ENCODE data around the gene KAZALD1.

The KAZALD1 gene

DNA sequence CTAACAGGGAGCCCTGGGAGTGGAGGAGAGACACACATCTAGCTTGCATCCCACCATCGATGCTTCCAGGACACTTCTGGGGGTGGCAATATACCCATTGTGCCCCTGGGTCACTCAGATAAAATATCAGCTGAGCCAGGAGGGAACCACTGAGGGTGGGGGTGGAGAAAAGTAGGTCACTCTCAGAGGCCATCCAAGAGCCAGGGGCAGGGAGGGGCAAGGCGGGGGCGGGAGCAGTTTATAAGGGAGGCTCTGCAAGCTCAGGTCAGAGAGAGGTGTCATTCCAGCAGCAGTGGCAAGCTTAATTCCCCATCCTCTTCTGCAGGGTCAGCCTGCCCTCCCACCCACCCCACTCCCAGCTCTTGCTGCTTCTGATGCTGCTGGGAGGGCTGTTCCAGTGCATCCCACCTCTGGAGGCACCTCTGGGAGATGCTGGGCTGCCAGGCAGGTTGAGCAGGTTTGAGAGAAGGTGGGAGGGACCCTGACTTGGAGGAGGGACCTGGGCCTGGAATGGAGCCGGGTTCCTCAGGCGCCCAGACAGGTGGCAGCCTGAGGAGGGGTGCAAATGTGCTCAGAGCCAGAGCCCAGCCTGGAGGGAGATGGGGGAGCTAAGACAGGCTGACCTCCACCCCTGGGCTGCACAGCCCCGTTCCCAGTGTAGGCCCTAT lies 49.2 kb downstream of the KAZALD1 start:
- no peaks in the 10 kb centered on the region for H3K36me3 ChIP-seq
- intact Hi-C loops (cut with DNase I; ENCODE audit: low total_unique reads) = no loop called here
- no peak overlapping the region for H3K4me3 ChIP-seq
- DNase-seq = no peak
- no peaks in the 10 kb centered on the region for H3K4me1 ChIP-seq
- no peak overlapping the region for H3K27ac ChIP-seq
- no peaks in the 10 kb centered on the region for H3K9me3 ChIP-seq
- TF ChIP-seq, protein P1, sequence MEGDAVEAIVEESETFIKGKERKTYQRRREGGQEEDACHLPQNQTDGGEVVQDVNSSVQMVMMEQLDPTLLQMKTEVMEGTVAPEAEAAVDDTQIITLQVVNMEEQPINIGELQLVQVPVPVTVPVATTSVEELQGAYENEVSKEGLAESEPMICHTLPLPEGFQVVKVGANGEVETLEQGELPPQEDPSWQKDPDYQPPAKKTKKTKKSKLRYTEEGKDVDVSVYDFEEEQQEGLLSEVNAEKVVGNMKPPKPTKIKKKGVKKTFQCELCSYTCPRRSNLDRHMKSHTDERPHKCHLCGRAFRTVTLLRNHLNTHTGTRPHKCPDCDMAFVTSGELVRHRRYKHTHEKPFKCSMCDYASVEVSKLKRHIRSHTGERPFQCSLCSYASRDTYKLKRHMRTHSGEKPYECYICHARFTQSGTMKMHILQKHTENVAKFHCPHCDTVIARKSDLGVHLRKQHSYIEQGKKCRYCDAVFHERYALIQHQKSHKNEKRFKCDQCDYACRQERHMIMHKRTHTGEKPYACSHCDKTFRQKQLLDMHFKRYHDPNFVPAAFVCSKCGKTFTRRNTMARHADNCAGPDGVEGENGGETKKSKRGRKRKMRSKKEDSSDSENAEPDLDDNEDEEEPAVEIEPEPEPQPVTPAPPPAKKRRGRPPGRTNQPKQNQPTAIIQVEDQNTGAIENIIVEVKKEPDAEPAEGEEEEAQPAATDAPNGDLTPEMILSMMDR (IDR thresholded peaks at IDR 0.05) = no peak
- H3K27me3 ChIP-seq = peaks cover 0 to 72% of the 10 kb centered on the region in 2 donors

GRCh38 chr10:101111547-101111946 lies 49.8 kb downstream of the KAZALD1 start:
- peaks cover 0 to 77% of the 10 kb centered on the region in 2 donors for H3K27me3 ChIP-seq
- DNase-seq = no peak

GRCh38 chr10:101112799-101113594 lies 51.2 kb downstream of the KAZALD1 start:
- Histone ChIP-seq H3K4me3 (no peak overlapping the region), H3K36me3 (no peaks in the 10 kb centered on the region), H3K27me3 (peaks cover 0 to 77% of the 10 kb centered on the region in 2 donors), H3K27ac (no peak overlapping the region), H3K4me1 (no peaks in the 10 kb centered on the region), H3K9me3 (no peaks in the 10 kb centered on the region)
- TF ChIP-seq, protein P1 (IDR thresholded peaks at IDR 0.05) = no peak
- DNase-seq = no peak
- intact Hi-C loops (cut with DNase I; ENCODE audit: low total_unique reads) = no loop called here

More at GRCh38 chr10:101111547-101111946, 49.8 kb downstream of the KAZALD1 start:
- Histone ChIP-seq H3K27ac (no peak overlapping the region), H3K4me1 (no peaks in the 10 kb centered on the region), H3K36me3 (no peaks in the 10 kb centered on the region), H3K4me3 (no peak overlapping the region), H3K9me3 (no peaks in the 10 kb centered on the region)
- TF ChIP-seq, protein P1 (IDR thresholded peaks at IDR 0.05) = no peak
- intact Hi-C loops (cut with DNase I; ENCODE audit: low total_unique reads) = no loop called here

GRCh38 chr10:101113890-101114403 lies 52.2 kb downstream of the KAZALD1 start:
- peaks cover 0 to 72% of the 10 kb centered on the region in 2 donors for H3K27me3 ChIP-seq
- H3K9me3 ChIP-seq = no peaks in the 10 kb centered on the region
- TF ChIP-seq, protein P1 (IDR thresholded peaks at IDR 0.05) = no peak
- no peak overlapping the region for H3K4me3 ChIP-seq
- intact Hi-C loops (cut with DNase I; ENCODE audit: low total_unique reads) = no loop called here
- no peak for DNase-seq
- H3K36me3 ChIP-seq = no peaks in the 10 kb centered on the region
- no peaks in the 10 kb centered on the region for H3K4me1 ChIP-seq
- H3K27ac ChIP-seq = no peak overlapping the region

DNA sequence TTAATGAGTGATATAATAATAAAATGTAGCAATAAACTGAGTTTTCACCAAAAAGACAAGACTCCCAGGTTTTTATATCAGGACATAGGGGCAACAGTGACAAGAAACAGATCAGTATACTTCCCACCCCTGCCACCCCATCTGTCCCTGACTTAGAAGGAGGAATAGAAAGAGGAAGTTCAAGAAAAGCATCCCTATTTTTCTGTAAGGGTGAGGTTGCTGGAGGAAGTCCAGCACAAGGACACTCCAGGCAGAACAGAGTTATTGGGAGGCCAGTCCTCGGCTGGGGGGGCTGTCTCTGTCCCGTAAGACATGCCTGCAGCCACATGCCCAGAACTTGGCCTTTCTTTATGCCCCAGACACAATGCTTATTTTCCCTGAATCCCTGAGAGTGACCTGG lies 52.9 kb downstream of the KAZALD1 start:
- no peaks in the 10 kb centered on the region for H3K4me1 ChIP-seq
- no peak for DNase-seq
- peaks cover 0 to 72% of the 10 kb centered on the region in 2 donors for H3K27me3 ChIP-seq
- no peak overlapping the region for H3K27ac ChIP-seq
- intact Hi-C loops (cut with DNase I; ENCODE audit: low total_unique reads) = no loop called here
- H3K9me3 ChIP-seq = no peaks in the 10 kb centered on the region
- H3K4me3 ChIP-seq = no peak overlapping the region
- no peaks in the 10 kb centered on the region for H3K36me3 ChIP-seq
- TF ChIP-seq, protein P1 (IDR thresholded peaks at IDR 0.05) = no peak
